Mesodermal cell (in vitro differentiated cells): ENCODE results near the gene ADAMTS17.
A peak's percentile ranks its signal among the peaks of the same experiment; 100 is the strongest.

Source experiments
- H3K27ac ChIP-seq: 2 replicates; pipeline ENCODE4 v1.7.0; 2013; ENCODE audit warnings: mild to moderate bottlenecking, low read depth, low read length, moderate library complexity; ENCODE audit not compliant: severe bottlenecking
- H3K36me3 ChIP-seq: 2 replicates; pipeline ENCODE4 v1.7.1; 2013; ENCODE audit warnings: mild to moderate bottlenecking, low read length, moderate library complexity; ENCODE audit not compliant: control insufficient read depth, insufficient read depth
- H3K4me1 ChIP-seq: one replicate; pipeline ENCODE4 v1.7.1; 2013; ENCODE audit warnings: mild to moderate bottlenecking, low read length; ENCODE audit not compliant: insufficient read depth, control insufficient read depth, poor library complexity, severe bottlenecking
- H3K4me3 ChIP-seq: 2 replicates; pipeline ENCODE4 v1.7.0; 2013; ENCODE audit warnings: low read length, control low read depth, mild to moderate bottlenecking; ENCODE audit not compliant: insufficient read depth, poor library complexity, severe bottlenecking; ENCODE audit errors: extremely low read depth
- H3K9me3 ChIP-seq: 2 replicates; pipeline ENCODE4 v1.7.1; 2013; ENCODE audit warnings: mild to moderate bottlenecking, low read length, moderate library complexity; ENCODE audit not compliant: control insufficient read depth
- WGBS, 2 experiments: methylation state at CpG; one replicate each; pipeline ENCODE4 v1.1.5; 2013; ENCODE audit warnings: missing lambda C conversion rate in 2 of 2; ENCODE audit not compliant: insufficient coverage in 2 of 2; 5-methylcytosine and 5-hydroxymethylcytosine counted together

The ADAMTS17 gene

GRCh38 chr15:100113351-100114080 lies 228.3 kb downstream of the ADAMTS17 start:
- no peak overlapping the region for H3K4me3 ChIP-seq
- H3K27ac ChIP-seq: peak overlapping the region; percentile 93
- H3K9me3 ChIP-seq: no peaks in the 10 kb centered on the region
- 74 to 80% methylated on average over 15 to 16 of the region's 16 CpGs for WGBS, 2 experiments
- H3K4me1 ChIP-seq: peaks cover 38% of the 10 kb centered on the region
- H3K36me3 ChIP-seq: no peaks in the 10 kb centered on the region

GRCh38 chr15:100112636-100113305 lies 229.0 kb downstream of the ADAMTS17 start:
- WGBS, 2 experiments: 84 to 88% methylated on average over 12 to 14 of the region's 14 CpGs
- no peak overlapping the region for H3K4me3 ChIP-seq
- no peak overlapping the region for H3K27ac ChIP-seq
- H3K4me1 ChIP-seq: peaks cover 38% of the 10 kb centered on the region
- H3K9me3 ChIP-seq: no peaks in the 10 kb centered on the region
- H3K36me3 ChIP-seq: no peaks in the 10 kb centered on the region

GRCh38 chr15:100112061-100112420 lies 229.7 kb downstream of the ADAMTS17 start:
- WGBS, 2 experiments: 86 to 89% methylated on average over 4 of the region's 5 CpGs
- Histone ChIP-seq H3K36me3 (no peaks in the 10 kb centered on the region), H3K9me3 (no peaks in the 10 kb centered on the region), H3K4me1 (peaks cover 38% of the 10 kb centered on the region), H3K27ac (peak overlapping the region; percentile 57), H3K4me3 (no peak overlapping the region)

GRCh38 chr15:100111125-100112060 lies 230.4 kb downstream of the ADAMTS17 start:
- 75 to 88% methylated on average over 11 to 12 of the region's 15 CpGs for WGBS, 2 experiments
- Histone ChIP-seq H3K36me3 (no peaks in the 10 kb centered on the region), H3K4me1 (peaks cover 38% of the 10 kb centered on the region), H3K27ac (peak overlapping the region; percentile 57), H3K4me3 (no peak overlapping the region), H3K9me3 (no peaks in the 10 kb centered on the region)

- WGBS, 2 experiments: 88 to 89% methylated on average over 10 to 11 of the region's 14 CpGs
- peaks cover 26% of the 10 kb centered on the region for H3K4me1 ChIP-seq
- no peaks in the 10 kb centered on the region for H3K9me3 ChIP-seq
- H3K27ac ChIP-seq: no peak overlapping the region
- H3K4me3 ChIP-seq: no peak overlapping the region
- H3K36me3 ChIP-seq: no peaks in the 10 kb centered on the region
Observed at GRCh38 chr15:100109486-100110035, 232.2 kb downstream of the ADAMTS17 start.

- no peaks in the 10 kb centered on the region for H3K9me3 ChIP-seq
- H3K4me1 ChIP-seq: peaks cover 21% of the 10 kb centered on the region
- H3K36me3 ChIP-seq: no peaks in the 10 kb centered on the region
- WGBS, 2 experiments: 90 to 97% methylated on average over 15 of the region's 15 CpGs
- H3K4me3 ChIP-seq: no peak overlapping the region
- H3K27ac ChIP-seq: no peak overlapping the region
Observed at GRCh38 chr15:100108846-100109245, 232.9 kb downstream of the ADAMTS17 start.

- WGBS, 2 experiments: 94 to 97% methylated on average over 8 of the region's 8 CpGs
- Histone ChIP-seq H3K4me3 (no peak overlapping the region), H3K4me1 (peaks cover 17% of the 10 kb centered on the region), H3K9me3 (no peaks in the 10 kb centered on the region), H3K27ac (no peak overlapping the region), H3K36me3 (no peaks in the 10 kb centered on the region)
Observed at GRCh38 chr15:100108346-100108745, 233.4 kb downstream of the ADAMTS17 start.

GRCh38 chr15:100107606-100108225 lies 234.1 kb downstream of the ADAMTS17 start:
- no peaks in the 10 kb centered on the region for H3K9me3 ChIP-seq
- H3K4me3 ChIP-seq: no peak overlapping the region
- no peaks in the 10 kb centered on the region for H3K36me3 ChIP-seq
- H3K27ac ChIP-seq: no peak overlapping the region
- peaks cover 17% of the 10 kb centered on the region for H3K4me1 ChIP-seq
- 85 to 92% methylated on average over 3 to 4 of the region's 11 CpGs for WGBS, 2 experiments

- WGBS, 2 experiments: 95 to 96% methylated on average over 6 to 7 of the region's 8 CpGs
- peaks cover 17% of the 10 kb centered on the region for H3K4me1 ChIP-seq
- no peaks in the 10 kb centered on the region for H3K36me3 ChIP-seq
- H3K4me3 ChIP-seq: no peak overlapping the region
- no peaks in the 10 kb centered on the region for H3K9me3 ChIP-seq
- no peak overlapping the region for H3K27ac ChIP-seq
Observed at GRCh38 chr15:100107151-100107550, 234.6 kb downstream of the ADAMTS17 start.

GRCh38 chr15:100106732-100107131 lies 235.0 kb downstream of the ADAMTS17 start:
- WGBS, 2 experiments: 74 to 81% methylated on average over 4 to 7 of the region's 8 CpGs

More at GRCh38 chr15:100106732-100107131, 235.0 kb downstream of the ADAMTS17 start:
- Histone ChIP-seq H3K4me1 (peaks cover 16% of the 10 kb centered on the region), H3K27ac (no peak overlapping the region), H3K36me3 (no peaks in the 10 kb centered on the region), H3K9me3 (no peaks in the 10 kb centered on the region), H3K4me3 (no peak overlapping the region)
